ENCODE measurements around the gene E2F4. TPM values are rescaled to one million over a fixed set of nuclear protein-coding genes. Genes with fewer than 3 reads are reported as not detected.

The E2F4 gene
- total and polyA plus RNA-seq, 7 donors: 40.0 to 85.9 (median 69.8) TPM

DNA sequence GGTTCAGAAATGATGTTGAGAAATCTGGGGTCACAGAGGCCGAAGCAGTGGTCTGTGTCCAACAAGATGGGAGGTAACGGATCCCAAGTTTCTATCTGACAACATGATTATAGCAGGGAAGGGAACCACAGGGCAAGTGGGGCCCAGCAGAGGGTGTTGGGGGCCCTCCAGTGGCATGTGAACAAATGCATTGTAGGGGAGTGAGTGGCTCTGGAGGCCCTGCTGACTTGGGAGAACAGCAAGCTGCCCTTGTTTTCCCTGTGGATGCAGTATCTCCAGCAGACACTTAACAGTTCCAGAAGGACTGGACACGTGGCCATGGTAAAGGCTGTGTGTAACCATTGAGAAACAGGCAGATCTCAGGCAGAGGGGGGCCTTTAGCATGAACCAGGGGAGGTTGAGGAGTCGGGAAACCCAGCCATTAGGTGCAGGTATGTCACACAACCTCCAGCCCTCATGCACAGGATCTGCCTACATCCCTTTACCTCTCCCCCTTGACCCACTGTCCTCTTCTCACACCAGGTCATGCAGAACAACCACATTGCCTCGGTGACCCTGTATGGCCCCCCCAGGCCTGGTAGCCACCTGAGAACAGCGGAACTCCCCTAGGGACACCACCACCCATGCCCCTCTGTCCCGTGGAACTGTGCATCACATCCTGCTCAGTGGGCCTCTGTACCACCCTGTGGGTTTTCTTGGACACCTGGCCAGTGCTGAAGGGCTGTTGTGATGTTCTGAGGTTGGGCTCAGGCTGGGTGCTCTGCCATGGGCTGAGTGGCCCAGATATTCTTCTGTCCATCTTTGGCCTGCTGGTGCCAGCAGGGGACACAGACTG, 45.2 kb upstream of the E2F4 start:
- Histone ChIP-seq H3K27ac (no peak overlapping the region), H3K9me3 (no peaks in the 10 kb centered on the region), H3K27me3 (peaks cover 0 to 15% (median 14%) of the 10 kb centered on the region in 3 donors), H3K4me1 (peaks cover 0 to 25% (median 21%) of the 10 kb centered on the region in 4 donors), H3K4me3 (no peak overlapping the region), H3K36me3 (peaks cover 25 to 73% (median 47%) of the 10 kb centered on the region in 4 donors)
- TF ChIP-seq POLR2AphosphoS5 (IDR thresholded peaks at IDR 0.05) (no peak), EP300 (IDR thresholded peaks at IDR 0.05) (no peak), POLR2A (IDR thresholded peaks at IDR 0.05) (no peak)
- TF ChIP-seq, protein P1, sequence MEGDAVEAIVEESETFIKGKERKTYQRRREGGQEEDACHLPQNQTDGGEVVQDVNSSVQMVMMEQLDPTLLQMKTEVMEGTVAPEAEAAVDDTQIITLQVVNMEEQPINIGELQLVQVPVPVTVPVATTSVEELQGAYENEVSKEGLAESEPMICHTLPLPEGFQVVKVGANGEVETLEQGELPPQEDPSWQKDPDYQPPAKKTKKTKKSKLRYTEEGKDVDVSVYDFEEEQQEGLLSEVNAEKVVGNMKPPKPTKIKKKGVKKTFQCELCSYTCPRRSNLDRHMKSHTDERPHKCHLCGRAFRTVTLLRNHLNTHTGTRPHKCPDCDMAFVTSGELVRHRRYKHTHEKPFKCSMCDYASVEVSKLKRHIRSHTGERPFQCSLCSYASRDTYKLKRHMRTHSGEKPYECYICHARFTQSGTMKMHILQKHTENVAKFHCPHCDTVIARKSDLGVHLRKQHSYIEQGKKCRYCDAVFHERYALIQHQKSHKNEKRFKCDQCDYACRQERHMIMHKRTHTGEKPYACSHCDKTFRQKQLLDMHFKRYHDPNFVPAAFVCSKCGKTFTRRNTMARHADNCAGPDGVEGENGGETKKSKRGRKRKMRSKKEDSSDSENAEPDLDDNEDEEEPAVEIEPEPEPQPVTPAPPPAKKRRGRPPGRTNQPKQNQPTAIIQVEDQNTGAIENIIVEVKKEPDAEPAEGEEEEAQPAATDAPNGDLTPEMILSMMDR (IDR thresholded peaks at IDR 0.05): no peak
- no peak for DNase-seq
- intact Hi-C loops (cut with DNase I): no loop called here
- 88 to 90% methylated on average over 7 of the region's 7 CpGs for WGBS, 2 donors

DNA sequence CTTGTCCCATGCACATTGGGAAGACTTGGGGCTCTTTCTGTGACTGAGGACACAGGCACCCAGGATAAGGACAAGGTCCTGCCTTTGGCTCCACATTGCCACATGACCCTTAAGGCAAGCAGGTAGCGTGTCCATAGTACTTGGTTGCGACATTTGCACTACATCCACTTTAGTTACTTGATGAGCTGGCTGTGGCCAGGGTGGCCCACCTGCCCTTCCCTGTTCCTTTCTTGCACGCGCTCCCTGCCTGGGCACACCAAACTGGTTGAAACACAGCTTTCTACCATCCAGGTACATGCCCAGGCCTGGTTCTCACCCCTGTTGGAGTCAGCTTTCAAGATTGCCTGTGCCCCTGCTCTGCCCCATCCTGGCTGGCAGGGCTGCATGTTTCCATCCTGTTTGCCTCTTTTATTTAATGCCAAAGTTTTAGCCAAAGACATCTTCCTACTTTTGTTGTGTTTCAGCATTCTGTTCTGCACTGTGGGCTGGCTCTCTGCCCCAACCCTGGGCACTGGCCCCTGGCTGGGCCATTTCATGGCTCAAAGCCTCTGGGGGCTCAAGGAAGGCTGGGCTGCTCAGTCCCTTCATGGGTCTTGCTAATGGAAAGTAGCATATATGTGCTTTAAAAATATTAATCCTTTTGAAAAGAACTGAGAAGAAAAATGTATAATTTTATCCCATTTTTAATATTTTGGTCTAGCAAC, 44.4 kb upstream of the E2F4 start:
- Histone ChIP-seq H3K4me3 (no peak overlapping the region), H3K9me3 (no peaks in the 10 kb centered on the region), H3K27ac (no peak overlapping the region), H3K27me3 (peaks cover 0 to 15% (median 14%) of the 10 kb centered on the region in 3 donors), H3K36me3 (peaks cover 19 to 65% (median 38%) of the 10 kb centered on the region in 4 donors), H3K4me1 (peaks cover 0 to 25% (median 21%) of the 10 kb centered on the region in 4 donors)
- intact Hi-C loops (cut with DNase I): no loop called here
- no peak for TF ChIP-seq EP300 (IDR thresholded peaks at IDR 0.05)
- TF ChIP-seq POLR2A (IDR thresholded peaks at IDR 0.05): no peak
- no peak for TF ChIP-seq POLR2AphosphoS5 (IDR thresholded peaks at IDR 0.05)
- TF ChIP-seq, protein P1 (IDR thresholded peaks at IDR 0.05): no peak
- no peak for DNase-seq
- WGBS, 2 donors: 97 to 98% methylated on average over 4 of the region's 4 CpGs

DNA sequence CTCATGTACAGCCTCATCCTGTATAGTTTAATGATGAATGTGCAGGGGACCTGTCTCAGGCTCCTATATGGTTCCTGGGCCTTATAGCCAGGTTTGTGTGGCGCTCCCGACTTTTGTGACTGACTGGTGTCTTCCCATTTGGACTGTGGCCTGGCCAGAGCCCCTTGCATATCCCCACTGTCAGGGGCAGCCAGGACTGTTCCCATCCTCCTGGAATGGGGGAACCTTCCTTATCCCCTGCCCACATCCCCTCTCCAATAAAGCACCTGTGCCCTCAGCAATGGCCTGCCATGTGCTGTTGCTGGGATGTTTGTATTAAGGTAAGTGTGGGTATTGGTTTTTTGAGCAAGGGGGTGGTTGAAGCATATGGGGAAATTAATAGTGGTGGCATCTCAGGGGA, 43.7 kb upstream of the E2F4 start:
- H3K27ac ChIP-seq: no peak overlapping the region
- intact Hi-C loops (cut with DNase I): no loop called here
- no peak for DNase-seq

DNA sequence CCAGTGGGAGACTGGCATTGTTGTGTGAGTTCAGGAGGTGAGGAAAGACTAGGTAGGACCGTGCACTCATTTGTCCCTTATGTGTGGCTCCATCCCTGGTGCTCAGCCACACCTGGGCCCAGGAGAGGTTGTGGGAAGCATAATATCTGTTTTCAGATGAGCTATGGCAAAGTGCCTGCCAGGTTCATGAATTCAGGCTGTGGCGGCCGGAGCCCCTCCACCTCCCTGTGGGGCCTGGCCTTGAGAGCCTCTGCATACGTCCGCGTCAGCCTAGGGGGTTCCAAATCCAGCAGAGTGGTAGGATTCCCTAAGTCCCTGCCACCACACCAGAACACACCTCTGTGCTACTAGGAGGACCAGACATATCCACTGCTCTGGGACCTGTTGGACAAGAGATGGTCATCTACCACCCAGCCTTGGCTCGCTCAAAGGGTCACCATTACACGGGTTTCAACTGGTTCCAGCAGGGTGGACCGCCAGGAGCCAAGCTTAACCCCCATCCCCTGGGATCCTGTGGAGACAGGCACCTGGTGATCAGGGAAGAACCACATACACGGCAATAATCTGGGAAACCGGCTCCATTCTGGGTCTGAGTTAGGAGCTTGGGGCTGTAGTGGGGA, 43.2 kb upstream of the E2F4 start:
- H3K27ac ChIP-seq: no peak overlapping the region
- 92 to 93% methylated on average over 11 of the region's 11 CpGs for WGBS, 2 donors
- no peaks in the 10 kb centered on the region for H3K9me3 ChIP-seq
- intact Hi-C loops (cut with DNase I): no loop called here
- TF ChIP-seq, protein P1 (IDR thresholded peaks at IDR 0.05): no peak
- TF ChIP-seq EP300 (IDR thresholded peaks at IDR 0.05): no peak
- H3K4me3 ChIP-seq: no peak overlapping the region
- H3K27me3 ChIP-seq: peaks cover 0 to 15% (median 14%) of the 10 kb centered on the region in 3 donors
- H3K4me1 ChIP-seq: peaks cover 0 to 25% (median 21%) of the 10 kb centered on the region in 4 donors
- peaks cover 19 to 53% (median 29%) of the 10 kb centered on the region in 4 donors for H3K36me3 ChIP-seq
- DNase-seq: no peak

More for the DNA sequence above, 43.7 kb upstream of the E2F4 start:
- H3K4me3 ChIP-seq: no peak overlapping the region
- 92 to 97% methylated on average over 2 of the region's 2 CpGs for WGBS, 2 donors
- H3K36me3 ChIP-seq: peaks cover 19 to 58% (median 35%) of the 10 kb centered on the region in 4 donors
- peaks cover 0 to 15% (median 14%) of the 10 kb centered on the region in 3 donors for H3K27me3 ChIP-seq
- peaks cover 0 to 25% (median 21%) of the 10 kb centered on the region in 4 donors for H3K4me1 ChIP-seq
- TF ChIP-seq POLR2A (IDR thresholded peaks at IDR 0.05) (no peak), POLR2AphosphoS5 (IDR thresholded peaks at IDR 0.05) (no peak), EP300 (IDR thresholded peaks at IDR 0.05) (no peak)
- TF ChIP-seq, protein P1 (IDR thresholded peaks at IDR 0.05): no peak
- no peaks in the 10 kb centered on the region for H3K9me3 ChIP-seq
